Cardiac muscle cell (in vitro differentiated cells and primary cell): ENCODE measurements around the gene MRPL45. TPM values are rescaled to one million over a fixed set of nuclear protein-coding genes. Genes with fewer than 3 reads are reported as not detected.
A peak's percentile ranks its signal among the peaks of the same experiment; 100 is the strongest.
"Not testable (repeated sequence)": the region's sequence is repeated elsewhere in the genome, so short reads cannot be mapped to it uniquely, and the experiment has no call there.

Experiments
- DNase-seq, 2 donors: peaks; one replicate each; pipeline versions ENCODE4 v3.0.0 to v3.0.0-alpha.2; 2010 to 2017; ENCODE audit warnings: low read depth in 1 of 2, low spot score in 1 of 2
- H3K27ac ChIP-seq: fragments of 200-600 bp; sonication (generic); 2 replicates; pipeline ENCODE4 v1.5.1; 2016
- H3K27me3 ChIP-seq: fragments of 200-600 bp; sonication (generic); 2 replicates; pipeline ENCODE4 v1.6.0; 2016; ENCODE audit warnings: control low read depth
- H3K36me3 ChIP-seq: fragments of 200-600 bp; sonication (generic); 2 replicates; pipeline ENCODE4 v1.5.1; 2016; ENCODE audit warnings: control low read depth
- H3K4me1 ChIP-seq: fragments of 200-600 bp; sonication (generic); 2 replicates; pipeline ENCODE4 v1.8.1; 2017; ENCODE audit warnings: low read depth, mild to moderate bottlenecking, mixed run types
- H3K4me3 ChIP-seq: fragments of 200-600 bp; sonication (generic); 2 replicates; pipeline ENCODE4 v1.5.1; 2016; ENCODE audit warnings: mild to moderate bottlenecking
- H3K9me3 ChIP-seq: fragments of 200-600 bp; sonication (generic); 2 replicates; pipeline ENCODE4 v1.5.1; 2017; ENCODE audit warnings: low read depth, mild to moderate bottlenecking, control low read depth
- polyA plus RNA-seq: library from polyadenylated mRNA; unstranded; fragments of >200 nt; fragmentation: Nextera tagmentation; extraction: Ambion mirVana; gene quantifications from 2 replicates; pipeline ENCODE4 v1.2.1, GENCODE V29; 2016
- total RNA-seq: library from RNA; depleted of rRNA; stranded (reverse); fragments of >200 nt; gene quantifications from 2 replicates; pipeline ENCODE4 v1.2.3, GENCODE V29; 2016
- TF ChIP-seq, protein P1 (sequence below): IDR thresholded peaks from 2 replicates; pipeline ENCODE4 v1.5.1; 2012; ENCODE audit warnings: low read depth, mild to moderate bottlenecking, low read length

The MRPL45 gene
- total and polyA plus RNA-seq, 2 experiments from 2014 or later = 42.0 to 43.5 TPM

DNA sequence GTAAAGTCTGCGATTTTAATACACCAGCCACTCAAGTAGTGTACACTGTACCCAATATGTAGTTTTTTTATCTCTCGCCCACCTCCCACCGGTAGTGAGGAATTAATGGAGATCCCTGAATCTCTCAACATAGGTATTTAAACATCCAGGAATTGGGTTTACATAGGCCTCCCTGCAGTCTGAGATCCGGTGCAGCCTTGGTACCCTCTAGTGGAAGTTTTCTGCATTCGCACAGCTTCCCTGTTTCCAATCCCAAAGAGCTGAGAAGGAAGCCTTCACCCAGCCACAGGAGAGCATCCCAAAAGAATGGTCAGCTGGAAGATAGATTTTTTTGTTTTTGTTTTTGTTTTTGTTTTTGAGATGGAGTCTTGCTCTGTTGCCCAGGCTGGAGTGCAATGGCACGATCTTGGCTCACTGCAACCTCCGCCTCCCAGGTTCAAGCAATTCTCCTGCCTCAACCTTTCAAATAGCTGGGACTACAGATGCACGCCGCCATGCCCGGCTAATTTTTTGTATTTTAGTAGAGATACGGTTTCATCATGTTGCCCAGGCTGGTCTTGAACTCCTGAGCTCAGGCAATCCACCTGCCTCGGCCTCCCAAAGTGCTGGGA, 8.6 kb upstream of the MRPL45 start:
- H3K27me3 ChIP-seq, H3K9me3 ChIP-seq, H3K36me3 ChIP-seq, H3K4me1 ChIP-seq, H3K4me3 ChIP-seq, H3K27ac ChIP-seq: not testable (repeated sequence)
- TF ChIP-seq, protein P1, sequence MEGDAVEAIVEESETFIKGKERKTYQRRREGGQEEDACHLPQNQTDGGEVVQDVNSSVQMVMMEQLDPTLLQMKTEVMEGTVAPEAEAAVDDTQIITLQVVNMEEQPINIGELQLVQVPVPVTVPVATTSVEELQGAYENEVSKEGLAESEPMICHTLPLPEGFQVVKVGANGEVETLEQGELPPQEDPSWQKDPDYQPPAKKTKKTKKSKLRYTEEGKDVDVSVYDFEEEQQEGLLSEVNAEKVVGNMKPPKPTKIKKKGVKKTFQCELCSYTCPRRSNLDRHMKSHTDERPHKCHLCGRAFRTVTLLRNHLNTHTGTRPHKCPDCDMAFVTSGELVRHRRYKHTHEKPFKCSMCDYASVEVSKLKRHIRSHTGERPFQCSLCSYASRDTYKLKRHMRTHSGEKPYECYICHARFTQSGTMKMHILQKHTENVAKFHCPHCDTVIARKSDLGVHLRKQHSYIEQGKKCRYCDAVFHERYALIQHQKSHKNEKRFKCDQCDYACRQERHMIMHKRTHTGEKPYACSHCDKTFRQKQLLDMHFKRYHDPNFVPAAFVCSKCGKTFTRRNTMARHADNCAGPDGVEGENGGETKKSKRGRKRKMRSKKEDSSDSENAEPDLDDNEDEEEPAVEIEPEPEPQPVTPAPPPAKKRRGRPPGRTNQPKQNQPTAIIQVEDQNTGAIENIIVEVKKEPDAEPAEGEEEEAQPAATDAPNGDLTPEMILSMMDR = peak; percentile 29
- DNase-seq = peak; percentile 19 to 52

GRCh38 chr17:38289760-38290159, 7.2 kb upstream of the MRPL45 start:
- H3K4me3 ChIP-seq, H3K27me3 ChIP-seq, H3K36me3 ChIP-seq, DNase-seq, H3K27ac ChIP-seq, H3K4me1 ChIP-seq, H3K9me3 ChIP-seq: not testable (repeated sequence)

DNA sequence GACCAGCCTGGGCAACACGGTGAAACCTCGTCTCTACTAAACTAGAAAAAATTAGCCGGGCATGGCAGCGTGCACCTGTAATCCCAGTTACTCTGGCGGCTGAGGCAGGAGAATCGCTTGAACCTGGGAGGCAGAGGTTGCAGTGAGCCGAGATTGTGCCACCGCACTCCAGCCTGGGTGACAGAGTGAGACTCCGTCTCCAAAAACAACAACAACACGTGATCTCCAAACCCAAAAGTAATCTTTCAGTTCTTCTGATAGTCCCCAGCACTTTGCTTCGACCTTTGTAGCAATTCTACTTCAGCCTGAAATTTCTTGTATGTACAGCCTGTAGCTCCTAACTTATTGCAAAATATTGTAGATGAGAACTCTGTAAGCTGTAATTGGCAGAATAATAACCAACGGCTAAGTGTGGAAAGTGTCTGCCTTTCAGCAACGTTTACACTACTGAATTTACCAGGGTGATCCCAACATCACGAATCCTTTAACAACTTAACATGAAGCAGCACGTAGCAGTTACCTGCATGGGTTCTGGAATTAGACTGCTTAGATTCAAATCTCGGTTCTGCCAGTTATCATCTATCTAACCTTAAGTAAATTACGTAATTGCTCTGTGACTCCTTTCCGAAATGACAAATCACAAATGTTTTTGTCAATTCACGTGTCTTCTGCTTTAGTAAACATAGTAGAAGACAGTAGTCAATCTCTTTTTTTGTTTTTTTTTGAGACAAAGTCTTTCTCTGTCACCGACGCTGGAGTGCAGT, 1.2 kb upstream of the MRPL45 start:
- not testable (repeated sequence) for H3K4me1 ChIP-seq, H3K9me3 ChIP-seq, H3K36me3 ChIP-seq, H3K4me3 ChIP-seq, H3K27me3 ChIP-seq
- H3K27ac ChIP-seq = peak overlapping the region; percentile 36
- DNase-seq = peak in 1 of 2 donors; percentile 2

DNA sequence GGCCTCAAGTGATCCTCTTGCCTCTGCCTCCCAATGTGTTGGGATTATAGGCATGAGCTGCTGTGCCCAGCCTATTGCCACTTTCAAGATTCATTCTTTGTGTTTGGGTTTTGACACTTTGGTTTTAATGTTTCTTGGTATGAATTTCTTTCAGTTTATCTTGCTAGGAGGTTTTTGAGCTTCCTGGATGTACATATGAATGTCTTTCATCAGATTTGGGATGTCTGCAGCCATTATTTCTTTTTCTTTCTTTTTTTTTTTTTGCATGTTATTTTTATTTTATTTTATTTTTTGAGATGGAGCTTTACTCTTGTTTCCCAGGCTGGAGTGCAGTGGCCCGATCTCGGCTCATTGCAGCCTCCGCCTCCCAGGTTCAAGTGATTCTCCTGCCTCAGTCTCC, 18.5 kb downstream of the MRPL45 start:
- Histone ChIP-seq H3K4me1 (no peaks in the 10 kb centered on the region), H3K27ac (no peak overlapping the region), H3K9me3 (no peaks in the 10 kb centered on the region), H3K36me3 (no peaks in the 10 kb centered on the region), H3K27me3 (no peaks in the 10 kb centered on the region), H3K4me3 (no peak overlapping the region)
- DNase-seq = no peak
- TF ChIP-seq, protein P1 = no peak

DNA sequence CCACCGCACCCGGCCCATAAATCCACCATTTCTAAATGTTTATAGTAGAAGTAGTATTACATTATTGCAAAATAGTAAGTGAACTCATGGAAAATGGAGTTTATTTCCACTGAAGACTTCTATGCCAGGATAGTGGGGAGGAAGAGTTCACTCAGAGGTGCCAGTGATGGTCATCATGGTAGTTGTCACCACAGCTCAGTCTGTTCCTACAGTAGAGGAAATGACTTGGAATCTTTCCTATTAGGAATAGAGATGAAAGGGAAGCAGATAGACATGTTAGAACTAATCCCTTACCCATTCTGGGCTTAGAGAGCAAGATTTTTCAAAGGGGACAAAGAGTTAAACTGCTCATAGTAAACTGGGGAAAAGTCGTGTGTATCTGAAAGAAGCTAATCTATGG, 20.1 kb downstream of the MRPL45 start:
- Histone ChIP-seq H3K36me3 (no peaks in the 10 kb centered on the region), H3K4me1 (no peaks in the 10 kb centered on the region), H3K9me3 (no peaks in the 10 kb centered on the region), H3K4me3 (no peak overlapping the region), H3K27ac (no peak overlapping the region), H3K27me3 (no peaks in the 10 kb centered on the region)
- no peak for DNase-seq
- TF ChIP-seq, protein P1 = no peak

DNA sequence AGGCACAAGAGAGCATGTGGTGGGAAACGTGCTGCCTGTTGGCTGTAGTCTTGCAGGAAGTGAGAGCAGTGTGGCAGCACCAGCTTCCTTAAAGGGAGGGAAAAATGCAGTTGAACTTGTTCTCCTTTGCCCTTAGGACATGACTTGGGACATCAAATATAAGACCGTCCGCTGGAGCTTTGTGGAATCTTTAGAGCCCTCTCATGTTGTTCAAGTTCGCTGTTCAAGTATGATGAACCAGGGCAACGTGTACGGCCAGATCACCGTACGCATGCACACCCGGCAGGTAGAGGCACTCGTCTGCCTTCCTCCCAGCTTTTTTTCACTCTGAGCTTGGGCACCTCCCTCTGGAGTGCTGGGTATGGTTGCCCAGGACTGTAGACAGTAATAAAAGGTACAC, 23.5 kb downstream of the MRPL45 start:
- Histone ChIP-seq H3K9me3 (no peaks in the 10 kb centered on the region), H3K27me3 (no peaks in the 10 kb centered on the region), H3K36me3 (peaks cover 9% of the 10 kb centered on the region), H3K4me3 (no peak overlapping the region), H3K4me1 (peaks cover 11% of the 10 kb centered on the region), H3K27ac (no peak overlapping the region)
- DNase-seq = no peak
- TF ChIP-seq, protein P1 = no peak
